Mesendoderm (in vitro differentiated cells): ENCODE results near the gene TEX261.
"Not testable (repeated sequence)": the region's sequence is repeated elsewhere in the genome, so short reads cannot be mapped to it uniquely, and the experiment has no call there.

Source experiments
- DNase-seq: peaks from one replicate; pipeline ENCODE4 v3.0.0; 2013
- H2AK5ac ChIP-seq: 2 replicates; pipeline ENCODE4 v1.6.1; 2013; ENCODE audit warnings: low read length, inconsistent platforms
- H2BK120ac ChIP-seq: 2 replicates; pipeline ENCODE4 v1.6.1; 2013; ENCODE audit warnings: low read depth, mild to moderate bottlenecking, low read length, moderate library complexity, mixed read lengths
- H2BK15ac ChIP-seq: replicated peaks from 2 replicates; pipeline ENCODE4 v1.6.1; 2013; ENCODE audit warnings: low read depth, mild to moderate bottlenecking, moderate library complexity
- H2BK5ac ChIP-seq: 2 replicates; pipeline ENCODE4 v1.6.1; 2013; ENCODE audit warnings: low read length, inconsistent platforms
- H3K18ac ChIP-seq: 2 replicates; pipeline ENCODE4 v1.6.1; 2013; ENCODE audit warnings: mild to moderate bottlenecking, low read length, mixed read lengths
- H3K23ac ChIP-seq: one replicate; pipeline ENCODE4 v1.6.1; 2013; ENCODE audit warnings: low read length
- H3K27ac ChIP-seq: 2 replicates; pipeline ENCODE4 v1.5.1; 2013; ENCODE audit warnings: low read depth, mild to moderate bottlenecking, inconsistent platforms, low read length, moderate library complexity
- H3K27me3 ChIP-seq: 2 replicates; pipeline ENCODE4 v1.6.1; 2013; ENCODE audit warnings: low read length, control low read depth, mild to moderate bottlenecking, inconsistent platforms; ENCODE audit not compliant: insufficient read depth, poor library complexity
- H3K36me3 ChIP-seq: 2 replicates; pipeline ENCODE4 v1.6.1; 2013; ENCODE audit warnings: low read length, inconsistent platforms; ENCODE audit not compliant: control insufficient read depth, insufficient read depth
- H3K4ac ChIP-seq: one replicate; pipeline ENCODE4 v1.6.1; 2013; ENCODE audit warnings: low read depth, mild to moderate bottlenecking, low read length, moderate library complexity
- H3K4me1 ChIP-seq: 2 replicates; pipeline ENCODE4 v1.6.1; 2013; ENCODE audit warnings: low read depth, low read length, inconsistent platforms; ENCODE audit not compliant: control insufficient read depth
- H3K4me2 ChIP-seq: 2 replicates; pipeline ENCODE4 v1.6.1; 2013; ENCODE audit warnings: low read length
- H3K4me3 ChIP-seq: 2 replicates; pipeline ENCODE4 v1.5.1; 2013; ENCODE audit warnings: mild to moderate bottlenecking, low read length
- H3K56ac ChIP-seq: one replicate; pipeline ENCODE4 v1.6.1; 2013; ENCODE audit warnings: low read length
- H3K79me1 ChIP-seq: 2 replicates; pipeline ENCODE4 v1.6.1; 2013; ENCODE audit warnings: low read length, inconsistent platforms
- H3K79me2 ChIP-seq: 2 replicates; pipeline ENCODE4 v1.6.1; 2013; ENCODE audit warnings: mild to moderate bottlenecking, low read length; ENCODE audit not compliant: control insufficient read depth, insufficient read depth
- H3K9ac ChIP-seq: 2 replicates; pipeline ENCODE4 v1.6.1; 2013; ENCODE audit warnings: low read length, inconsistent platforms
- H4K5ac ChIP-seq: one replicate; pipeline ENCODE4 v1.6.1; 2013; ENCODE audit warnings: low read length
- H4K8ac ChIP-seq: one replicate; pipeline ENCODE4 v1.6.1; 2013; ENCODE audit warnings: low read depth, mild to moderate bottlenecking, control low read depth, low read length, moderate library complexity
- WGBS: extraction: QIAGEN DNeasy Blood & Tissue Kit; methylation state at CpG from one replicate; pipeline ENCODE4 v1.1.7; 2013; ENCODE audit warnings: low lambda C conversion rate, missing lambda C conversion rate; ENCODE audit not compliant: insufficient coverage; ENCODE audit errors: extremely low coverage; 5-methylcytosine and 5-hydroxymethylcytosine counted together

Gene TEX261

GRCh38 chr2:71001981-71002570, 7.4 kb upstream of the TEX261 start:
- Histone ChIP-seq H2AK5ac (no peak overlapping the region), H3K56ac (no peak overlapping the region), H2BK15ac (no peak overlapping the region), H3K9ac (no peak overlapping the region), H3K18ac (no peak overlapping the region), H4K5ac (no peak overlapping the region), H3K23ac (no peak overlapping the region), H3K4me3 (no peak overlapping the region), H3K36me3 (no peaks in the 10 kb centered on the region), H2BK5ac (no peak overlapping the region), H2BK120ac (no peak overlapping the region), H3K4me2 (no peak overlapping the region), H4K8ac (no peak overlapping the region), H3K27me3 (no peaks in the 10 kb centered on the region), H3K79me1 (no peaks in the 10 kb centered on the region), H3K4me1 (no peaks in the 10 kb centered on the region), H3K79me2 (no peaks in the 10 kb centered on the region), H3K27ac (no peak overlapping the region), H3K4ac (no peak overlapping the region)
- peak; percentile 86 for DNase-seq
- WGBS = no CpG with 5 or more reads among the region's 11 CpGs

GRCh38 chr2:71001592-71001927, 6.9 kb upstream of the TEX261 start:
- H3K4ac ChIP-seq = no peak overlapping the region
- no peaks in the 10 kb centered on the region for H3K27me3 ChIP-seq
- no peaks in the 10 kb centered on the region for H3K79me2 ChIP-seq
- H3K18ac ChIP-seq = no peak overlapping the region
- H3K27ac ChIP-seq = no peak overlapping the region
- no peak overlapping the region for H4K8ac ChIP-seq
- WGBS = no CpG with 5 or more reads among the region's 5 CpGs
- no peak overlapping the region for H4K5ac ChIP-seq
- H3K56ac ChIP-seq = peak overlapping the region; percentile 67
- H3K79me1 ChIP-seq = no peaks in the 10 kb centered on the region
- DNase-seq = no peak
- no peak overlapping the region for H3K4me2 ChIP-seq
- H3K4me1 ChIP-seq = no peaks in the 10 kb centered on the region
- no peak overlapping the region for H3K23ac ChIP-seq
- H3K36me3 ChIP-seq = no peaks in the 10 kb centered on the region
- H3K9ac ChIP-seq = no peak overlapping the region
- H2BK15ac ChIP-seq = no peak overlapping the region
- no peak overlapping the region for H2BK120ac ChIP-seq
- no peak overlapping the region for H3K4me3 ChIP-seq
- no peak overlapping the region for H2AK5ac ChIP-seq
- H2BK5ac ChIP-seq = no peak overlapping the region

GRCh38 chr2:71000780-71001591, 6.3 kb upstream of the TEX261 start:
- Histone ChIP-seq H3K4me2 (peak overlapping the region; percentile 21), H3K27me3 (no peaks in the 10 kb centered on the region), H2AK5ac (no peak overlapping the region), H3K4me3 (no peak overlapping the region), H3K4ac (no peak overlapping the region), H3K79me1 (no peaks in the 10 kb centered on the region), H3K9ac (no peak overlapping the region), H3K4me1 (no peaks in the 10 kb centered on the region), H3K56ac (peak overlapping the region; percentile 67), H3K79me2 (no peaks in the 10 kb centered on the region), H4K5ac (peak overlapping the region; percentile 87), H4K8ac (peak overlapping the region; percentile 5), H2BK5ac (no peak overlapping the region), H3K36me3 (no peaks in the 10 kb centered on the region), H3K23ac (no peak overlapping the region), H3K18ac (no peak overlapping the region), H2BK15ac (no peak overlapping the region), H2BK120ac (no peak overlapping the region), H3K27ac (no peak overlapping the region)
- peak; percentile 73 for DNase-seq
- WGBS = no CpG with 5 or more reads among the region's 21 CpGs

GRCh38 chr2:70999931-71000330, 5.3 kb upstream of the TEX261 start:
- not testable (repeated sequence) for H3K4me3 ChIP-seq, DNase-seq, H2BK15ac ChIP-seq

GRCh38 chr2:70999362-70999761, 4.7 kb upstream of the TEX261 start:
- Histone ChIP-seq H4K8ac (no peak overlapping the region), H2BK15ac (no peak overlapping the region), H3K9ac (no peak overlapping the region), H3K4me1 (no peaks in the 10 kb centered on the region), H3K4me2 (no peak overlapping the region), H4K5ac (no peak overlapping the region), H2AK5ac (no peak overlapping the region), H3K27ac (no peak overlapping the region), H3K79me1 (no peaks in the 10 kb centered on the region), H3K36me3 (no peaks in the 10 kb centered on the region), H2BK120ac (no peak overlapping the region), H2BK5ac (no peak overlapping the region), H3K27me3 (no peaks in the 10 kb centered on the region), H3K56ac (no peak overlapping the region), H3K4me3 (no peak overlapping the region), H3K4ac (no peak overlapping the region), H3K23ac (no peak overlapping the region), H3K18ac (no peak overlapping the region), H3K79me2 (no peaks in the 10 kb centered on the region)
- WGBS = no CpG with 5 or more reads among the region's 2 CpGs
- no peak for DNase-seq

More at GRCh38 chr2:70999931-71000330, 5.3 kb upstream of the TEX261 start:
- not testable (repeated sequence) for H3K79me2 ChIP-seq, H2BK120ac ChIP-seq, H3K27me3 ChIP-seq, H3K4me2 ChIP-seq, H4K5ac ChIP-seq, H3K23ac ChIP-seq, H3K36me3 ChIP-seq, H3K79me1 ChIP-seq, H3K4me1 ChIP-seq, H3K56ac ChIP-seq, H3K4ac ChIP-seq, H2AK5ac ChIP-seq, H4K8ac ChIP-seq, H3K9ac ChIP-seq, H3K18ac ChIP-seq, H3K27ac ChIP-seq, H2BK5ac ChIP-seq
- WGBS = no CpG with 5 or more reads among the region's 10 CpGs
